K562 treated with DMSO at 1 percent for 24 hours (cell line): ENCODE measurements around the gene TAB2. TPM values are rescaled to one million over a fixed set of nuclear protein-coding genes. Genes with fewer than 3 reads are reported as not detected.

Experiments used
- total RNA-seq: library from RNA; unstranded; fragments of 300-600 nt; gene quantifications from 2 replicates; pipeline ENCODE4 v1.2.3, GENCODE V29; 2022; ENCODE audit warnings: low read depth; ENCODE audit not compliant: insufficient read depth

Gene TAB2, protein sequence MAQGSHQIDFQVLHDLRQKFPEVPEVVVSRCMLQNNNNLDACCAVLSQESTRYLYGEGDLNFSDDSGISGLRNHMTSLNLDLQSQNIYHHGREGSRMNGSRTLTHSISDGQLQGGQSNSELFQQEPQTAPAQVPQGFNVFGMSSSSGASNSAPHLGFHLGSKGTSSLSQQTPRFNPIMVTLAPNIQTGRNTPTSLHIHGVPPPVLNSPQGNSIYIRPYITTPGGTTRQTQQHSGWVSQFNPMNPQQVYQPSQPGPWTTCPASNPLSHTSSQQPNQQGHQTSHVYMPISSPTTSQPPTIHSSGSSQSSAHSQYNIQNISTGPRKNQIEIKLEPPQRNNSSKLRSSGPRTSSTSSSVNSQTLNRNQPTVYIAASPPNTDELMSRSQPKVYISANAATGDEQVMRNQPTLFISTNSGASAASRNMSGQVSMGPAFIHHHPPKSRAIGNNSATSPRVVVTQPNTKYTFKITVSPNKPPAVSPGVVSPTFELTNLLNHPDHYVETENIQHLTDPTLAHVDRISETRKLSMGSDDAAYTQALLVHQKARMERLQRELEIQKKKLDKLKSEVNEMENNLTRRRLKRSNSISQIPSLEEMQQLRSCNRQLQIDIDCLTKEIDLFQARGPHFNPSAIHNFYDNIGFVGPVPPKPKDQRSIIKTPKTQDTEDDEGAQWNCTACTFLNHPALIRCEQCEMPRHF
- total RNA-seq, result 28.3 and 32.4 TPM in 2 replicates

DNA sequence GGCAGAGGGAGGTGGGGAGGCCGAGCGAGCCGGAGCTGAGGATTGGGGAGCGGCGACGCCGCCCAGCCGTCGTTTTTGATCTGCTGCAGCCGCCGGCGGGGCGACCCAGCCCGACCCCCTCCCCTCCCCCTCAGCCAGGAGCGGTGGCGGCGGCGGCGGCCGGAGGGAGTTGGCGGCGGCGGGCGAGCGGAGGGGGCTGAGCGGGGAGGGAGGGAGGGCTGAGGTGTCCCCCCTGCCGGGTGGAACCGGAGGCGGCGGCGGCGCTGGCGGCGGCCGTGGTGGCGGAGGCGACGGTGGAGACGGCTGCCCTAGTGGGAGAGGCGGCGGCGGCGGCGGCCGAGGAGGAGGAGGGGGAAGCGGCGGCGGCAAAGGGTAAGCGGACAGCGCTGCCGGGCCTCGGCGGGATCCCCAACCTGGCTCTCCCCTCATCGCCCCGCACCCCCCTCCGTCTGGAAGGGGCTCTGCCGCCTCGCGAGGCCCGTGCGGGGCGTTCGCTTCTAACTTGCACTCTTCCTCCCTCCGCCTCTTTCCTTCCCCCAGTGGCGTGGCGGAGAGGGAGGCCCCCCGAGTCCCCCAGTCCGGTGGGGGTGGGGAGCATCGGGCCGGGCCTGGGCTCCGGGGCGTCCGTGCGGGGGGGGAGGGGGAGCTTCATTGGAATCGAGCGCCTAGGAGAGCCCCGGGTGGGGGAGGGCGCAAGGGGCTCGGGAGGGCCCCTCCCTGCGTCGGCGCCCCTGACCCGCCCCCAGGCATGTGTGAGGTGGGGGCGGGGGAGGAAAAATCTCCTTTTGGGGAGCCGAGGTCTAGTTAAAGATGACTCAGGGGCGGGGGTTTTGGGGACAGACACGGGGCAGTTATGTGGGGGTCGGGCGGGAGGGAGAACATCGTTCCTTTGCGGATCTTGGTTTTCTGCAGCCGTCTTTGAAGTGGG is at the start of gene TAB2:
Gene TAB2, plus strand, starts transcription at position 69 of the 928 bp plus-strand sequence. CDS start 52,286 bp downstream, outside the sequence.

DNA sequence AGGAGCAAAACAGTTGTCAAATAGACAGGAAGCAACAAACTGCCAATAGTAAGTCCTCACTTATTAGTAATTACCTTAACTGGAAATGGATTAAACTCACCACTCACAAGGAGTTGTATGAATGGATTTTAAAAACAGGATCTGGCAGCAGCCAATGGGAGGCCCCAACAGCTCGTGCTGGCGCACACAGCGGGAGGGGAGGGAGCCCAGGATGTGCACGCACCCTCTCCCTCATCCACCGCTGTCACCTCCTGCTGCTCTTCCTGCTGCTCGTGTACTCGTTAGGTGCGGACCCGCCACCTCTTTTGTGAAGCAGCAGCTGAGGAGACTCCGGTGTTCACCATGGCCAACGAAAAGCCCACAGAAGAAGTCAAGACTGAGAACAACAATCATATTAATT is 82.5 kb downstream of the TAB2 start, which contains the start of gene SUMO4:
Gene SUMO4, plus strand, starts transcription at position 213 of the 400 bp plus-strand sequence. Its CDS starts 130 bp downstream, at position 343.

Other genes starting within 250 kb of the TAB2 start
- not detected in 2 replicates for gene SUMO4, start 82.5 kb downstream of the TAB2 start, total RNA-seq
- gene ZC3H12D, start 167.3 kb downstream of the TAB2 start, total RNA-seq, result 0.23 TPM in 1 of 2 replicates, not detected in the other
- 11.0 and 12.9 TPM in 2 replicates for gene PPIL4, start 228.3 kb downstream of the TAB2 start, total RNA-seq
- 19.1 and 23.2 TPM in 2 replicates for gene GINM1, start 248.7 kb downstream of the TAB2 start, total RNA-seq